GM08714 (cell line): ENCODE results near the gene PCDH11X.
"Not testable (repeated sequence)": the region's sequence is repeated elsewhere in the genome, so short reads cannot be mapped to it uniquely, and the experiment has no call there.

Experiments
- H3K4me3 ChIP-seq: fragments of 200-500 bp; sonication (Bioruptor generic); 2 replicates; pipeline ENCODE4 v1.5.1; 2014; ENCODE audit warnings: mild to moderate bottlenecking, low read length, inconsistent platforms

Gene PCDH11X

DNA sequence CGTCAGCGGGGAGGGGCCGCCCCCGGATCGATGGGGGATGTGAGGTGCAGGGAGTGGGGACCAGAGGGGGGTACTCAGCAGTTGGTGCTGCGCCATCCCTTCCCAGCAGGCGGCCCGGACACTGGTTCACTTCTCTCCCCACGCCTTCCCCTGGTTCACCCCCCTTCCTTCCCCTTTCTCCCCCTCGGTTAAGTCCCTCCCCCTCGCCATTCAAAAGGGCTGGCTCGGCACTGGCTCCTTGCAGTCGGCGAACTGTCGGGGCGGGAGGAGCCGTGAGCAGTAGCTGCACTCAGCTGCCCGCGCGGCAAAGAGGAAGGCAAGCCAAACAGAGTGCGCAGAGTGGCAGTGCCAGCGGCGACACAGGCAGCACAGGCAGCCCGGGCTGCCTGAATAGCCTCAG is at the start of gene PCDH11X:
Gene PCDH11X (plus strand): TSS at position 241 of the 400 bp plus-strand sequence. CDS start 56,130 bp downstream, outside the sequence.
- not testable (repeated sequence) for H3K4me3 ChIP-seq

GRCh38 chrX:91747446-91747845 is 31.7 kb upstream of the PCDH11X start:
- not testable (repeated sequence) for H3K4me3 ChIP-seq

DNA sequence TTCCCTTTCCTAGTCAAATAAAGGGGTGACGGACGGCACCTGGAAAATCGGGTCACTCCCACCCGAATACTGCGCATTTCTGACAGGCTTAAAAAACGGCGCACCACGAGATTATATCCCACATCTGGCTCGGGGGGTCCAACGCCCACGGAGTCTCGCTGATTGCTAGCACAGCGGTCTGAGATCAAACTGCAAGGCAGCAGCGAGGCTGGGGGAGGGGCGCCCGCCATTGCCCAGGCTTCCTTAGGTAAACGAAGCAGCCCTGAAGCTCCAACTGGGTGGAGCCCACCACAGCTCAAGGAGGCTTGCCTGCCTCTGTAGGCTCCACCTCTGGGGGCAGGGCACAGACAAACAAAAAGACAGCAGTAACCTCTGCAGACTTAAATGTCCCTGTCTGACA is 26.2 kb upstream of the PCDH11X start:
- not testable (repeated sequence) for H3K4me3 ChIP-seq

- H3K4me3 ChIP-seq: not testable (repeated sequence)
Measured at GRCh38 chrX:91770619-91771488, 8.3 kb upstream of the PCDH11X start.

DNA sequence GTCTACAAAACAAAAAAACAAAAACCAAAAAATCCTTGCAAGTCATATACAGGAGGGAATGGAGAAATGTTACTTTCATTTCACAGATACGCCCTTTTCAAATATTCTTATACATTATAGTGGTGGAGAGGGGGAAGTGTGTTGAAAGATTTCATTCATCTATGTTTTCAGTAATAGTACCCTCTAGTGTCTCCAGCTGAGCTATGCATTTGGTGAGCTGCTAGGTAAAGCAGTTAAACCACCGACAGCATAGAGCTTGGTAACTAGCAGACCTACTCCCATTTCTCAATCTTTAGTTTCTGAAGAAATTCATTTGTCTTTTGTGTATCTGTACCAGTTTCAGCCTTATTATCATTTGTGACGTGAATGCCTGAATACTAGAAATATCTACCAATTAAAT is 5.2 kb upstream of the PCDH11X start:
- not testable (repeated sequence) for H3K4me3 ChIP-seq

DNA sequence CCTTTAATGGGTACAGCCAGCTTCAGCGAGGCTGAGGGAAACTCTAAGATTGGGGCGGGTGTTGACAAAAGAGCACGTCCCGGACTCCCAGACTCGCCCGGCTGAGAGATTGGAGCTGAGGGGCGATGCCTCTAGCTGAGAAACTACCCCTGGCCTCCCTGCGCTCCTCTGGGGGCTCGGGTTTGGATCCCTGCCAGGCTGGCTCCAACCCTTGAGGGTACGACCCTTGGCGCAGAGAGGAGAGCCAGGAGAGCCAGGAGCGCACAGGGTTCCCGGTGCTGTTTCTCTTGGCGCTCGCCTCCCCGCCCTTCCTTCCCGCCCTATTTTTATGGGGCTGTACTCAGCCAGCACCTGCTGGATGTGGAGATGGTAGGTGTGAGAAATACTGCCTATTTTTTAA is 833 bp downstream of the PCDH11X start:
- not testable (repeated sequence) for H3K4me3 ChIP-seq

DNA sequence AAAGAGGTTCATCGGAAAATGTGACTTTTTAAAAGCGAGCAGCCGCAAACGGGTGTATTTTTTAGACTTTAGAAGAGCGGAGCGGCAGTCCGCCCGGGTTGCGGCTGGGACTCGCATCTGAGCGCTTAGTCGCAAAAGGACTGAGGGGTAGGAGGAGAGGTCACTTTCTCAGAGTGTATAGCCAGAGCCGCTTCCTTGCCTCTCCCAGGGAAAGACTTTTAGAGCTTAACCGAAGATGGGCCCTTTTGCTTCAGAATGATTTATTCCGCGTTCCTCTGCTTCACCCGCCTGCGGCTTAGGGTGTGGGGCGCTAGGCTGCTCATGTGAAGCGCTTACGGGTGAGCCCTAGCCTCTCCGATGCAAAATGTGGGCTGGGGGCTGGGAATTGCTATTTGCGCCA is 1.5 kb downstream of the PCDH11X start:
- H3K4me3 ChIP-seq: not testable (repeated sequence)

DNA sequence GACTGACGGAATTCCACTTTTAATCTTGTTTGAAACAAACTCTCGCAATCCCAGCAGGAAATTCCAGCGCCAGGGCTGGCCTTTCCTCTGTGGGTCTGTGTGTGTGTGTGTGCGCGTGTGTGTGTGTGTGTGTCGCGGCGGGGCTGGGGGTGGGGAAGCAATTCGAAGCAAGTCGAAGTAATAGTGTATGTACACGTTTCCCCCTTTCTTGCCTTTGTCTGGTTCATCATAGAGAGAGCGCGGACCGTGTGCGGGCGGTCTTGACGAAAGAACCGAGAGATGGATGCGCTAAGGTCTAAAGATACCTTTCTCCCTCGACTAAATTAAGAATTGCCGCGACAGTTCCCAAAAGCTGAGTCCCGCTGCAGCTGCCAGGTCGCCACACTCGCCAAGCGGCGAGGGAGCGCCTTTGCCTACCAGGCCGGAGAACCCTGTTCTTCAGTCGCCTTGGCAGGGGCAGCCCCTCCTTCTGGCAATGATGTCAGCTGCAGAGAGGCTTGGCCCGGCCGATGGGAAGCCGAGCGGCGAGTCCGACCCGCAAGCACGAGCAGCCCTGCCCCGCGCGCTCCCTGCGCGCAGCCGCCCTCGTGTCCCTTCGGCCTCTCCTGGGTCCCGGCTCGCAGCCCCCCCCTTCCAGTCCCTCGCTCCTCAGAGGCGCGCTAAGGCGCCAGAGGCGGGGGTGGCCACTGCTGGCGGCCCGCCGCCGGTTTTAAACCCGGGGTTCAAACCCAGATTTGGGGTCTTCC is 2.6 kb downstream of the PCDH11X start:
- not testable (repeated sequence) for H3K4me3 ChIP-seq

DNA sequence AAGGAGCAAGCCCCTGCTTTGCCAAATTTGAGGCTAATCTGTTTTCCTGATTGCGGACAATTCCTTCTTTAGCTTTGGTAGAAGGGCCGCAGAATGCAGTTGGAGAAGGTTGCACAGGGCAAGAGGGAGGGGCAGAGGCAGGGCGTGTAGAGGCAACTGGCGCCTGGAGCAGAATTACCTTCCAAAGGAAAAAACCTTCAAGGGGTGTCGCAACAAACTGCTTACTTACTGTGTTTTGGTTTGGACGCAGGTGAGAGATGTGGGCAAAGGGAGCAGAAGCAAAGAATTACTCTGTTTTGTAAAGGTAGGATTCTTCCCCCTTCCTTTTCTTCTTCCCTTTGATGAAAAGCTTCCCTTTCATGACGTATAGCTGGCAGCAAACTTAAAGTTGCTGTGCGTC is 3.6 kb downstream of the PCDH11X start:
- not testable (repeated sequence) for H3K4me3 ChIP-seq

DNA sequence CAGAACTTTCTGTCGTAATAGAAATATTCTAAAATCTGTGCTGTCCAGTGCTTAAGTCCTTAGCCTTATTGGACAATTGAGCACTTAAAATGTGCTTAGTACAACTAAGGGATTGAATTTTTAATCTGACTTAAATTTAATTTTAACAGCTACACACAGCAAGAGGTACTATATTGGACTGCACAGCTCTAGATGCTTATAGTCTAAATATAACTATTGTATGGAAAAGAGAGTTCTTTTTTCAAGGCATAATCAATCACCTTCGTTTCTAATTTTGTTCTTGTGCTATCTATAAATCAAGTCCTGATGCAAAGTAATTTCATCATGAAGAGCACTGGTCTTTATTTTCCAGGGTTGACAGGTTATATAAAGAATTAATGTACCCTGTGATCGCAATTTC is 38.4 kb downstream of the PCDH11X start:
- H3K4me3 ChIP-seq: not testable (repeated sequence)

DNA sequence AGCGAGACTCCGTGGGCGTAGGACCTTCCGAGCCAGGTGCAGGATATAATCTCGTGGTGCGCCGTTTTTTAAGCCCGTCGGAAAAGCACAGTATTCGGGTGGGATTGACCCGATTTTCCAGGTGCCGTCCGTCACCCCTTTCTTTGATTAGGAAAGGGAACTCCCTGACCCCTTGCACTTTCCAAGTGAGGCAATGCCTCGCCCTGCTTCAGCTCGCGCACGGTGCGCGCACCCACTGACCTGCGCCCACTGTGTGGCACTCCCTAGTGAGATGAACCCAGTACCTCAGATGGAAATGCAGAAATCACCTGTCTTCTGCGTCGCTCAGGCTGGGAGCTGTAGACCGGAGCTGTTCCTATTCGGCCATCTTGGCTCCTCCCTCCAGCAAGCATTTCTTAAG is 46.1 kb downstream of the PCDH11X start:
- not testable (repeated sequence) for H3K4me3 ChIP-seq
